ENCODE data around the gene UBE2D4. TPM values are rescaled to one million over a fixed set of nuclear protein-coding genes. Genes with fewer than 3 reads are reported as not detected.

Gene UBE2D4
- total and polyA plus RNA-seq, 2 donors (not counting 1 experiment from before 2014, with no cell fraction given): 5.8 to 9.4 TPM

- POLR2A ChIA-PET: no interaction called here
- H3K4me1 Mint-ChIP-seq: no peaks in the 10 kb centered on the region
These were observed 28.4 kb downstream of the UBE2D4 start for GRCh38 chr7:43954524-43955228.

More at GRCh38 chr7:43954524-43955228, 28.4 kb downstream of the UBE2D4 start:
- TF ChIP-seq EZH2 (IDR thresholded peaks at IDR 0.05; ENCODE audit: borderline replicate concordance, insufficient read depth, low read depth, low read length, poor library complexity, severe bottlenecking) (no peak), CTCF (IDR thresholded peaks at IDR 0.05) (no peak)
- ATAC-seq (ENCODE audit: low read depth) (no peak), DNase-seq (no peak)
- Histone ChIP-seq H3K4me2 (replicated peaks; ENCODE audit: low read depth, low read length, poor library complexity, severe bottlenecking) (no peak overlapping the region), H3K9me3 (ENCODE audit: control extremely low read depth in 1 of 3, control insufficient read depth in 2 of 3, insufficient read depth in 1 of 3, low read length in 2 of 3) (peaks cover 0 to 4% (median 0%) of the 10 kb centered on the region in 3 donors), H3K79me2 (ENCODE audit: control insufficient read depth, insufficient read depth, low read length) (no peaks in the 10 kb centered on the region), H3K4me3 (ENCODE audit: control extremely low read depth in 1 of 5, extremely low read depth in 1 of 5, insufficient read depth in 1 of 5, low read depth in 2 of 5, low read length in 4 of 5) (no peak overlapping the region), H2AFZ (ENCODE audit: insufficient read depth, low read depth, low read length, poor library complexity, severe bottlenecking) (no peak overlapping the region), H3K36me3 (replicated peaks in 1 of 2; ENCODE audit: control extremely low read depth in 1 of 2, control insufficient read depth in 1 of 2, extremely low read depth in 1 of 2, insufficient read depth in 2 of 2, low read length in 1 of 2) (peaks cover 0 to 15% of the 10 kb centered on the region in 2 experiments), H4K20me1 (ENCODE audit: control insufficient read depth, insufficient read depth, low read length, poor library complexity, severe bottlenecking) (no peaks in the 10 kb centered on the region), H3K9ac (ENCODE audit: low read length) (no peak overlapping the region), H3K4me1 (ENCODE audit: control insufficient read depth in 2 of 2, insufficient read depth in 2 of 2, low read length in 2 of 2) (no peaks in the 10 kb centered on the region), H3K27ac (ENCODE audit: low read length in 2 of 2) (no peak overlapping the region), H3K27me3 (replicated peaks in 1 of 4; ENCODE audit: control extremely low read depth in 1 of 4, control insufficient read depth in 3 of 4, insufficient read depth in 4 of 4, low read length in 3 of 4) (no peaks in the 10 kb centered on the region)
- no peak overlapping the region for H3K4me3 Mint-ChIP-seq
- H3K27ac Mint-ChIP-seq: no peak overlapping the region
- 90% methylated on average over 2 of the region's 3 CpGs for WGBS (ENCODE audit: insufficient coverage)
- CTCF ChIA-PET: no interaction called here
- intact Hi-C loops (cut with micrococcal nuclease): no loop called here
- H3K27me3 Mint-ChIP-seq: no peaks in the 10 kb centered on the region
- H3K9me3 Mint-ChIP-seq (ENCODE audit: insufficient read depth): no peaks in the 10 kb centered on the region

All from B cell (primary cell).